Activated naive CD8-positive, alpha-beta T cell treated with anti-CD3 and anti-CD28 coated beads, Interleukin-2, amount 50 U/mL, for 24 hours (primary cell): ENCODE measurements around the gene RAD23A.

Experiments
- ATAC-seq: fragments of 150-1000 bp; cut with Tn5 transposase; one replicate; pipeline ENCODE4 v1.10.0; 2021
- DNase-seq: peaks from one replicate; pipeline ENCODE4 v3.0.0; 2021
- H3K27ac Mint-ChIP-seq: one replicate; pipeline ENCODE4 v1.8.0; 2021; ENCODE audit warnings: mild to moderate bottlenecking, mixed read lengths
- H3K27me3 Mint-ChIP-seq: one replicate; pipeline ENCODE4 v1.8.0; 2021; ENCODE audit warnings: mixed read lengths
- H3K36me3 Mint-ChIP-seq: one replicate; pipeline ENCODE4 v1.8.0; 2021; ENCODE audit warnings: low read depth, mixed read lengths
- H3K4me1 Mint-ChIP-seq: one replicate; pipeline ENCODE4 v1.8.0; 2021; ENCODE audit warnings: mixed read lengths
- H3K4me3 Mint-ChIP-seq: one replicate; pipeline ENCODE4 v1.8.0; 2021; ENCODE audit warnings: mild to moderate bottlenecking, moderate library complexity, mixed read lengths
- H3K9me3 Mint-ChIP-seq: one replicate; pipeline ENCODE4 v1.8.0; 2021; ENCODE audit warnings: mixed read lengths

The RAD23A gene

DNA sequence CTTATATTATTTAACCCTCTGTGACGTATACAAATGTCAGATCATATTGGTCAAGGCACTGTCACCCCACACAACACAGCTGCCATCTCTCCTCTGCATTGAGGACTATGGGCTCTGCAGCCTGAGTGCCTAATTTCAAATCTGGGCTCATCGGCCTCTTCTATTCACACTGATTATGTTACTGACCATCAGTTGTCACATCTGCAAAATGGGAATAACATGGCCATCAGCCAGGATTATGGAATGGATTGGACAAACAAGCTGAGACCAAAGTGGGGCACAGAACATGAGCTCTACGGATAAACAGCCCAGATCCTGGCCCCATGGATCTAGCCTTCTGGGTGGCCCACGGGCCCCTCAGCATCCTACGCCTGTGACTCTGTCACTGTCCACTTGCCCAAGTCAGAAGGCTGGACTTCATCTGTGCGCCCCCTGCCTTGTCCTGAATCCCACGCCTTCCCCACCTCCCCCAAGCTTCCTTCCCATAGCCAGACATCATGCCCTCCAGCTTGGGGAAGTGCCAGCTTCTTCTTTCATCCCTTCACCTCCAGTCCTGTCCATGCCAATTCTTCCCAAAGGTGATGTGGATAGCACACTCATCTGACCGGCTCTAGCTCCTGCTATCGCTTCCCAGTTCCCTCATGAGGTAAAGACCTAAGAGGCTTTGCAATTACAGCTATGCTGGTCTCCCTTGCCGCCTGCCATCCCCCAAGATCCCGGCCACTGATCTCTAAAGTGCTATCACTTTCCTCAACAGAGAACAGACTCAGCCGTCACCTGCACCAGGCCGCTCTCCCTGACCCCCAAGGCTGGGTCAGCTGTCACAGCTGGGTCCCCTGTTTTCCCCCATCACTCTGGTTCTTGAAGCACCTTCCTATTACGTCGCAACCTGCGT is 13.0 kb upstream of the RAD23A start:
- ATAC-seq (no peak), DNase-seq (no peak)
- Mint-ChIP-seq H3K9me3 (no peaks in the 10 kb centered on the region), H3K27me3 (no peaks in the 10 kb centered on the region), H3K27ac (peak overlapping the region; percentile 95), H3K4me1 (peaks cover 34% of the 10 kb centered on the region), H3K36me3 (peaks cover 34% of the 10 kb centered on the region), H3K4me3 (peak overlapping the region; percentile 100)

DNA sequence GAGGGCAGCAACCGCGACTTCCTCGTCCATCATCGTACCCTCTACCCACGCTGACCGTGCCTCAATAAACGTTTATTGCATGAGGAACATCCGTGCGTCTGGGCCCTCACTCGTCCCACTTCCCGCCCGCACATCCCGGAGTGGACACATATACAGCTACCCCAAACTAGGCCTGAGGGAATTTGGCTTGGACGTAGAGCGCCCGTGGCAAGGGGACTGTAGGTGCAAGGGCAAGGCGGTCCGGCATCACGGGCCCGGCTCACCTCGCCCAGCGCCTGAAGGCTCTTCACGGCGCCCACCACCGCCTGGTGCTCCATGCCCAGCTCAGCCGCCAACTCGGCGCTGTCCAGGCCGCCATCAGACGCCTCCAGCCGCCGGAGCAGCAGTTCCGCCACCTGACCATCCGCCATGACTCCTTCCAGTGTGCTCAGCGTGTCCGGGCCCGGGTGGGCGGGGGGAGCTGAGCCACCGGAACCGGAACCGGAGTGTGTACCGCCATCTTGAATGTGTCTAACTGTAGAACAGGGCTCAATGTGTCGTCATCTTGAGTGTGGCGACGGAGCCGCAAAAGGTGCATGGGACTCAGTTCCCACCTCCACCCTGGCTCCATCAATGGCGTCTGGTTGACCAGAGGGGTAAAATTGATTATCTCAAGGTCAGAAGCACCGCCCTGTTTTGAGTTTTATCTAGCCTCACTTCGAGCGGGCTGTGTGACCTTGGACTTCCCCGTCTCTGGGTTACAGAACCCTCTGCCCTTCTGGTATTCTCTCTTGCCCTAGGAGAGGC is 12.2 kb upstream of the RAD23A start, which contains the start of gene FARSA:
TSS of gene FARSA (minus strand) at position 425 of the 786 bp plus-strand sequence. CDS start at position 410, 15 bp downstream.
- ATAC-seq = peak; percentile 70
- H3K27ac Mint-ChIP-seq = peak within 1 kb of the TSS; percentile 95
- no peaks in the 10 kb centered on the region for H3K27me3 Mint-ChIP-seq
- DNase-seq = peak; percentile 90
- H3K4me3 Mint-ChIP-seq = peak within 1 kb of the TSS; percentile 100
- H3K4me1 Mint-ChIP-seq = peaks cover 42% of the 10 kb centered on the region
- no peaks in the 10 kb centered on the region for H3K9me3 Mint-ChIP-seq
- H3K36me3 Mint-ChIP-seq = peaks cover 32% of the 10 kb centered on the region

DNA sequence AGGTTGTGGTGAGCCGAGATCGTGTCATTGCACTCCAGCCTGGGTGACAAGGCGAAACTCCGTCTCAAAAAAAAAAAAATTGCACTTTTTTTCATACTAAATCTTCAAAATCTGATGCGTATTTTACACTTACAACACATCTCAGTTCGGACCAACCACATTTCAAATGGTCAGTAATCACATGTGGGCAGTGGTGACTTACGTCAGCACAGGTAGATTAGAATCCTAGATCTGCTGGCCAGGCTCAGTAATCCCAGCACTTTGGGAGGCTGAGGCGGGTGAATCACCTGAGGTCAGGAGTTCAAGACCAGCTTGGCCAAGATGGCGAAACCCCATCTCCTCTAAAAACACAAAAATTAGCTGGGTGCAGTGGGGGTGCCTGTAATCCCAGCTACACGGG is 10.6 kb upstream of the RAD23A start:
- H3K27ac Mint-ChIP-seq = no peak overlapping the region
- peaks cover 53% of the 10 kb centered on the region for H3K4me1 Mint-ChIP-seq
- H3K4me3 Mint-ChIP-seq = no peak overlapping the region
- peaks cover 39% of the 10 kb centered on the region for H3K36me3 Mint-ChIP-seq
- no peak for ATAC-seq
- no peaks in the 10 kb centered on the region for H3K9me3 Mint-ChIP-seq
- H3K27me3 Mint-ChIP-seq = no peaks in the 10 kb centered on the region
- no peak for DNase-seq

DNA sequence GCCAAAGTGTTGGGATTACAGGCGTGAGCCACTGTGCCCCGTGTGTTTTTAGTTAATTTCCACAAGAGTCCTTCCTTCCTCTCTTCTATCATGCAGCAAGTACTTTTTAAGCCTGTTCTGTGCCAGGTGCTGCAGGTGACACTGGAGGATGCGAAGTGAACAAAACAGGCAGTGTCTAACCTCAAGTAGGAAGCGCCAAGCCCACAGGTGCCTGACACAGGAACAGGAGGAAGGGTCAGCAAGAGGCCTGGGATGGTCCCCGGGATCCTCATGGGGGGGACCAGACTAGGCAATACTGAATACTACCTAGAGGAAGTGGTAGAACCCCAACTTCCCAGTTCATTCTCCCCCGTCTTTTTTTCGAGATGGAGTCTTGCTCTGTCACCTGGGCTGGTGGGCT is 9.1 kb upstream of the RAD23A start:
- Mint-ChIP-seq H3K4me1 (peaks cover 65% of the 10 kb centered on the region), H3K27ac (no peak overlapping the region), H3K27me3 (no peaks in the 10 kb centered on the region), H3K9me3 (no peaks in the 10 kb centered on the region), H3K36me3 (peaks cover 47% of the 10 kb centered on the region), H3K4me3 (no peak overlapping the region)
- DNase-seq (no peak), ATAC-seq (no peak)

DNA sequence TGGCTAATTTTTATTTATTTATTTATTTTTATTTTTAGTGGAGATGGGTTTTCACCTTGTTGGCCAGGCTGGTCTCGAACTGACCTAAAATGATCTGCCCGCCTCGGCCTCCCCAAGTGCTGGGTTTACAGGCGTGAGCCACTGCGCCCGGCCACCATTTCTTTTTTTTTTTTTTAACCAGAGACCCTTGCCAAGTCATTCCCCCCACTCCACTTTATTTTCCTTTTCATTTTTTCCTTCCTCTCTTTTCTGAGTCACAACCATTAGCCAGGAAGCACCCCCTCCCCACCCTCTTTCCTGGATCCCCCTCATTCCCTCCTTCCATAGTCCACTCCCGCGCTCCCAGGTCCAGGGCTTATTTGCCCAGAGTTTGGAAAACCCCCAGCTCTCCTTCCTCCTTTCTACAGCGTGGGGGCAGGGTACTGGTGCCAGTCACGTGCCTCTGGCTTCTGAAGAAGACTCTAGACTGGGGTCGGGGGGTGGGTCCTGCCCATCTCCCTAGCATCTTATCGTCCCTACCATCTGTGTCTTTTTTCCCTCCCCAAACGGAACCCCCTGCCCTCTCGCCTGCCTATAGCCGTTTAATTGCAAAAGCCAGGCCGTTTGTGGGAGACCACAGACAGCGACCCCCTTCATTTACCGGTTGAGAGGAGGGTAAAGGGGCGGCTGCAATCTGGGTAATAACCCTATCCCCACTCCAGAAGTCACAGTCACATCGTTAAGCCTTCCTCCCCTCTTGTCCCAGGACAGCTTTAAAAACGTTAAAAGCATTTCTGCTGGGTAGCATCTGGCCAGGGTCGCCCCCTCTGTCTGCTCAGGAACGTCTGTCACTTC is 8.4 kb upstream of the RAD23A start:
- H3K4me1 Mint-ChIP-seq = peaks cover 68% of the 10 kb centered on the region
- peak overlapping the region; percentile 97 for H3K4me3 Mint-ChIP-seq
- H3K27me3 Mint-ChIP-seq = no peaks in the 10 kb centered on the region
- no peak for ATAC-seq
- H3K27ac Mint-ChIP-seq = peak overlapping the region; percentile 94
- peaks cover 51% of the 10 kb centered on the region for H3K36me3 Mint-ChIP-seq
- DNase-seq = peak; percentile 47
- H3K9me3 Mint-ChIP-seq = no peaks in the 10 kb centered on the region

DNA sequence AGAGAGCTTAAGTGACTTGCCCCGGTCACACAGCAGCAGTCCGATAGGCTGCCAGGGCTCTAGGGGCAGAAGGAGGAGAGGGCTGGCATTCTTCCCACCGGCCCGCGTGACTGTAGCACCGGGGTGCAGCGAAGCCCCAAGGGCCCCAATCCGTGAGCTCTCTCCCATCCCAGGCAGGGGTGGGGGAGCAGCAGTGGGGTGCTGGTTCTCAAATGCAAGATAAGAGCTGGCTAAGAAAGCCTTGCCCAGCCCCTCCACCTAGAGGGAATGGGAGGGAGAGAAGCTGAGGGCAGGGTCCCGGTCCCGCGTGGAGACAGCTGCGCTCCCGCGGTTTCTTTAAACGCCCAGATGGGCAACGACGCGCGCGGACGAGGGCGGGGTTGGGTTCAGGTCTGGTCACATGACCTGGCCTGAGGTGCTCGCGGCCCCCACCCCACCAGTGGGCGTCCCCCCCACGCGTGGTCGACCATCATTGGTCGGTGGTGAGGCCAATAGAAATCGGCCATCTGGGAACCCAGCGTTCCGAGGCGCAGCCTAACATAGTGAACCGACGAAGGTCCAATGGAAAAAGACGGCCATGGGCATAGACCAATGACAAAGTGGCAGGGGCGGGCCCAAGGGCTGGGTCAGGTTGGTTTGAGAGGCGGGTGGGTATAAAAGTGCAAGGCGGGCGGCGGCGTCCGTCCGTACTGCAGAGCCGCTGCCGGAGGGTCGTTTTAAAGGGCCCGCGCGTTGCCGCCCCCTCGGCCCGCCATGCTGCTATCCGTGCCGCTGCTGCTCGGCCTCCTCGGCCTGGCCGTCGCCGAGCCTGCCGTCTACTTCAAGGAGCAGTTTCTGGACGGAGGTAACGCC is 7.5 kb upstream of the RAD23A start, which contains the start of gene CALR:
TSS of gene CALR (plus strand) at position 683 of the 852 bp plus-strand sequence. CDS start at position 754, 71 bp downstream.
- H3K4me3 Mint-ChIP-seq = peak within 1 kb of the TSS; percentile 97
- no peaks in the 10 kb centered on the region for H3K27me3 Mint-ChIP-seq
- H3K36me3 Mint-ChIP-seq = peaks cover 50% of the 10 kb centered on the region
- no peaks in the 10 kb centered on the region for H3K9me3 Mint-ChIP-seq
- peak; percentile 99 for DNase-seq
- H3K4me1 Mint-ChIP-seq = peaks cover 66% of the 10 kb centered on the region
- H3K27ac Mint-ChIP-seq = peak within 1 kb of the TSS; percentile 94
- ATAC-seq = peak; percentile 92

DNA sequence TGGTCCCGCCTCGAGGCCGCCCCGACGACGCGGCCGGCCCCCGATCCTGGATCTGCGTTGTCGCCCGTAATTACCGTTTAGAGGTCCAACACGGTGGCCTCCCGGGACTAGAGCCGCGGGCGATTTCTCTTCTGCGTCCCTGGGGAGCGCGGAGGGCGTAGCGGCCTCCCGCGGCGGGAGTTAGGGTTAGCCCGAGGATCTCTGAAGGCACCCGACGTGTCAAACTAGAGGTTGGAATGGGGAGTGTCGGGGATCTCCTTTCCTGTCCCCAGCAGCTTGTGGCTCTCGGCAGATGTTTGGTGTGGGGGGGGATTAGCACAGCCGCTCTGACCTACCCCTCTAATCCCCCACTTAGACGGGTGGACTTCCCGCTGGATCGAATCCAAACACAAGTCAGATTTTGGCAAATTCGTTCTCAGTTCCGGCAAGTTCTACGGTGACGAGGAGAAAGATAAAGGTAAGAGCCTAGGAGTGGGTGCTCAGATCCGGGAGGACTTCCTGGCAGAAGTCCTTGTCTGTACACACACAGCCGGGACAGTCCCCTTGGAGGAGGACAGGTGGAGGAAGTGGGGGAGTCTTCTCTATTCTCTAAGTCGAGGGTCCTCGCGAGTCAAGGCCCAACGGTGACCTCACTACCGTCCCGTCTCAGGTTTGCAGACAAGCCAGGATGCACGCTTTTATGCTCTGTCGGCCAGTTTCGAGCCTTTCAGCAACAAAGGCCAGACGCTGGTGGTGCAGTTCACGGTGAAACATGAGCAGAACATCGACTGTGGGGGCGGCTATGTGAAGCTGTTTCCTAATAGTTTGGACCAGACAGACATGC is 6.7 kb upstream of the RAD23A start:
- DNase-seq (no peak), ATAC-seq (no peak)
- Mint-ChIP-seq H3K36me3 (peaks cover 57% of the 10 kb centered on the region), H3K9me3 (no peaks in the 10 kb centered on the region), H3K4me3 (peak overlapping the region; percentile 97), H3K27ac (peak overlapping the region; percentile 94), H3K4me1 (peaks cover 69% of the 10 kb centered on the region), H3K27me3 (no peaks in the 10 kb centered on the region)

DNA sequence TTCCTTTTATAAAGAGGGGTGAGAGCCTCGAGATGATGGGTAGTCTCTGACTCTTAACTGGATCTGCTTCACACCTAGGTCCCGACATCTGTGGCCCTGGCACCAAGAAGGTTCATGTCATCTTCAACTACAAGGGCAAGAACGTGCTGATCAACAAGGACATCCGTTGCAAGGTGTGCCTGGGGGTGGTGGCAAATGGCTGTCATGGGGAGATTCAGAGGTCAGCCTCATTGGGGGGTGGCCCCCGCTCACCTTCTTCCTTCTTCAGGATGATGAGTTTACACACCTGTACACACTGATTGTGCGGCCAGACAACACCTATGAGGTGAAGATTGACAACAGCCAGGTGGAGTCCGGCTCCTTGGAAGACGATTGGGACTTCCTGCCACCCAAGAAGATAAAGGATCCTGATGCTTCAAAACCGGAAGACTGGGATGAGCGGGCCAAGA is 5.7 kb upstream of the RAD23A start:
- Mint-ChIP-seq H3K4me1 (peaks cover 73% of the 10 kb centered on the region), H3K9me3 (no peaks in the 10 kb centered on the region)

DNA sequence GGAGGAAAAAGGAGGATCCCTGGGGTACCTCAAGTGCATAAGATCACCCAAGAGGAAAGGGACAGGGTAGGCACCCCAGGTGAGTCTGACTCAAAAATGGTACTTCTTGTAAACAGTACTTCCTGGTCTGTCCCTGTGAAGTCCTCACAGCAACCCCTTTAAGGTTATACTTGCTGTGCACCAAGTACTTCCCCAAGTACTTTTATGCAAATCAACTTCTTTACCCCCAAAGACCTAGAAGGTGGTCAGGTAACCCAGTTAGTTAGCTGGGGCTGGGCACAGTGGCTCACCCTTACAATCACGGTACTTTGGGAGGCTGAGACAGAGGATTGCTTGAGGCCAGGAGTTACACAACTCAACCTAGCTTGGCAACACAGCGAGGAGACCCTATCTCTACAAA is 4.8 kb upstream of the RAD23A start:
- Mint-ChIP-seq H3K27me3 (peaks cover 2% of the 10 kb centered on the region), H3K36me3 (peaks cover 70% of the 10 kb centered on the region), H3K4me1 (peaks cover 79% of the 10 kb centered on the region), H3K9me3 (no peaks in the 10 kb centered on the region), H3K27ac (peak overlapping the region; percentile 94), H3K4me3 (peak overlapping the region; percentile 97)
- no peak for ATAC-seq
- DNase-seq = no peak

More for the DNA sequence above, 5.7 kb upstream of the RAD23A start:
- no peak for DNase-seq
- H3K36me3 Mint-ChIP-seq = peaks cover 62% of the 10 kb centered on the region
- no peaks in the 10 kb centered on the region for H3K27me3 Mint-ChIP-seq
- H3K4me3 Mint-ChIP-seq = peak overlapping the region; percentile 97
- H3K27ac Mint-ChIP-seq = peak overlapping the region; percentile 94
- no peak for ATAC-seq

DNA sequence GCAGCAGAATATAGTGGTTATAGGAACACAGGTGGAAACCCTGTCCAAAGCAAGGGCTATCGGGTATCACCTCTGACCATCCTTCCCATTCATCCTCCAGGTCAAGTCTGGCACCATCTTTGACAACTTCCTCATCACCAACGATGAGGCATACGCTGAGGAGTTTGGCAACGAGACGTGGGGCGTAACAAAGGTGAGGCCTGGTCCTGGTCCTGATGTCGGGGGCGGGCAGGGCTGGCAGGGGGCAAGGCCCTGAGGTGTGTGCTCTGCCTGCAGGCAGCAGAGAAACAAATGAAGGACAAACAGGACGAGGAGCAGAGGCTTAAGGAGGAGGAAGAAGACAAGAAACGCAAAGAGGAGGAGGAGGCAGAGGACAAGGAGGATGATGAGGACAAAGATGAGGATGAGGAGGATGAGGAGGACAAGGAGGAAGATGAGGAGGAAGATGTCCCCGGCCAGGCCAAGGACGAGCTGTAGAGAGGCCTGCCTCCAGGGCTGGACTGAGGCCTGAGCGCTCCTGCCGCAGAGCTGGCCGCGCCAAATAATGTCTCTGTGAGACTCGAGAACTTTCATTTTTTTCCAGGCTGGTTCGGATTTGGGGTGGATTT is 2.1 kb upstream of the RAD23A start:
- H3K27me3 Mint-ChIP-seq = peaks cover 2% of the 10 kb centered on the region
- peaks cover 87% of the 10 kb centered on the region for H3K36me3 Mint-ChIP-seq
- H3K9me3 Mint-ChIP-seq = no peaks in the 10 kb centered on the region
- ATAC-seq (no peak), DNase-seq (no peak)
- H3K4me1 Mint-ChIP-seq = peaks cover 77% of the 10 kb centered on the region
- peak overlapping the region; percentile 63 for H3K4me3 Mint-ChIP-seq
- peak overlapping the region; percentile 87 for H3K27ac Mint-ChIP-seq

DNA sequence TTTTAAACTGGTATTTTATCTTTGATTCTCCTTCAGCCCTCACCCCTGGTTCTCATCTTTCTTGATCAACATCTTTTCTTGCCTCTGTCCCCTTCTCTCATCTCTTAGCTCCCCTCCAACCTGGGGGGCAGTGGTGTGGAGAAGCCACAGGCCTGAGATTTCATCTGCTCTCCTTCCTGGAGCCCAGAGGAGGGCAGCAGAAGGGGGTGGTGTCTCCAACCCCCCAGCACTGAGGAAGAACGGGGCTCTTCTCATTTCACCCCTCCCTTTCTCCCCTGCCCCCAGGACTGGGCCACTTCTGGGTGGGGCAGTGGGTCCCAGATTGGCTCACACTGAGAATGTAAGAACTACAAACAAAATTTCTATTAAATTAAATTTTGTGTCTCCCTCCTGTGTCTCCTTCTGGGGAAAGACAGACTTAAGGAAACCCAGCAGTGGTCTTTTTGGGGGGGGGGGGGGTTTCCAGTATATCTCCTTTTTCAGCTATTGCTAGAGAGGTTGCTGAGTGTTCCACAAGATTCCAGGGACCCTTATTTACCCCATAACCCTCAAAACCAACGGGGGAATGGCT is 1.5 kb upstream of the RAD23A start:
- ATAC-seq = no peak

DNA sequence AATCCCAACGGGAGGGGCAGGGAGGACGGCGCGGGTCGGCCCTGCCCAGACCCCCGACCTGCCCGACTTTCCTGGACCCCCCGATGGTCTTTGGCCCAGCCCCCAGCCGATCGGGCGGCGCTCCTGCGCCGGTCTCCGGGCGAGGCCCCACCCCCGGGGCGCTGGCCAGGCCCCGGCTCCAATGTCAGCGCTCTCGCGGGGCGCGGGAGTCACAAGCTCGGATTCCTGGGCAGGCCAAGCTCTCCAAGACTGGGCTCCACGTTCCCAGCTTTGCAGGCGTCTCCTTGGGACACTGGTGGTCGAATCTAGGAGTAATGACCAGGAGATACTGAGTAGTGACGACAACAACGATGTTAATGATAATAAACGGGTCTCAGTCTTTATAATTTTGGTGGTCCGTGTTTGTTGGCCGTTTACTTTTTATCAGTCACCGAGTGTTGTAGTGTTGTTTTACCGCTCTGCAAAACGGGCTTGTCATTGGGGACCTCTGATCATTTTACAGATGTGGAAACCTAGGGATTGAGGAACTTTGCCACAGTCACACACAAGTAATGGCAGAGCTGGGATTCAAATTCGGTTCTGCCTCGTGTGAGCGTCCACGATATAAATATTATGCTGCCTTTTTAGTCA is 545 bp downstream of the RAD23A start:
- Mint-ChIP-seq H3K27ac (peak overlapping the region; percentile 94), H3K27me3 (peaks cover 2% of the 10 kb centered on the region), H3K36me3 (peaks cover 80% of the 10 kb centered on the region), H3K9me3 (no peaks in the 10 kb centered on the region), H3K4me1 (peaks cover 56% of the 10 kb centered on the region), H3K4me3 (peak overlapping the region; percentile 91)
- DNase-seq (peak; percentile 63), ATAC-seq (peak; percentile 53)

More for the DNA sequence above, 1.5 kb upstream of the RAD23A start:
- H3K36me3 Mint-ChIP-seq = peaks cover 81% of the 10 kb centered on the region
- peak overlapping the region; percentile 91 for H3K4me3 Mint-ChIP-seq
- DNase-seq = no peak
- H3K27me3 Mint-ChIP-seq = peaks cover 2% of the 10 kb centered on the region
- peaks cover 75% of the 10 kb centered on the region for H3K4me1 Mint-ChIP-seq
- H3K9me3 Mint-ChIP-seq = no peaks in the 10 kb centered on the region
- peak overlapping the region; percentile 95 for H3K27ac Mint-ChIP-seq
